HG03442 (cell line): ENCODE measurements around the gene PEX5.

Experiments used
- ATAC-seq: cut with Tn5 transposase; IDR thresholded peaks from one replicate; pipeline ENCODE4 v1.9.1; 2021; ENCODE audit warnings: mild to moderate bottlenecking, moderate library complexity; ENCODE audit not compliant: unreplicated experiment

Gene PEX5

GRCh38 chr12:7189398-7190267 lies at the start of gene PEX5:
TSS of gene PEX5 (plus strand) at chr12:7189686. CDS start at chr12:7190378, 692 bp downstream.
- peak; percentile 94 for ATAC-seq

- no peak for ATAC-seq
These were observed 48.0 kb upstream of the PEX5 start for GRCh38 chr12:7141351-7142005.

DNA sequence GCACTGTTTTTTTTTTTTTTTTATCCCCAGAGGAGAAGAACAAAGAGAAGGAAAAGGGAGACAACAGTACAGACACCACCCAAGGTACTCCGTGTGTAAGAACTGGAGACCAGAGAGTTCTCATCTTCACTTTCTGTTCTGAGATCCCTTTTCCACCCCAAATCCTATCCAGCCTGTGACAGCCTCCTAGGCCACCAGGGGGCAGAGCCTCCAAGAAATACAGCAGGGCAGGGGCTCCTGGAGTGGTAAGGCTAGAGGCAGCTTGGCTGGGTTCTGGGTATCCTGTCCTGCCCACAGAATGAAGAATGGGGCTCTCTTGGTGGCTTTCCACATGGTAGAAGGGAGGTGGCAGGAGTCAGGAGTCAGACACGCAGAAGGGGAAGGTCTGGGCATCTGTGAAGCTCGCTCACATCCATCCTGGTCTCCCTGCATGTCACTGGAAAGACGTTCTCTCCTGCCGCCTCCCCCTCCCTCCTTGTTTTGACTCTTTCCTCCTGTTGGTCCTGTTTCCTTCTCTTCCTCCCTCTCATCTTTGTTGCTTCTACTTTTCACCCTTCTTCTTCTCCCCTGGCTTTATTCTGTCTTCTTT lies 47.3 kb upstream of the PEX5 start:
- no peak for ATAC-seq

- ATAC-seq, result no peak
These were observed 46.5 kb upstream of the PEX5 start for GRCh38 chr12:7142809-7143465.

GRCh38 chr12:7143564-7143963 lies 45.9 kb upstream of the PEX5 start:
- no peak for ATAC-seq

- ATAC-seq, result no peak
These were observed 44.9 kb upstream of the PEX5 start for GRCh38 chr12:7144414-7145120.

- no peak for ATAC-seq
These were observed 43.8 kb upstream of the PEX5 start for GRCh38 chr12:7145671-7146070.

DNA sequence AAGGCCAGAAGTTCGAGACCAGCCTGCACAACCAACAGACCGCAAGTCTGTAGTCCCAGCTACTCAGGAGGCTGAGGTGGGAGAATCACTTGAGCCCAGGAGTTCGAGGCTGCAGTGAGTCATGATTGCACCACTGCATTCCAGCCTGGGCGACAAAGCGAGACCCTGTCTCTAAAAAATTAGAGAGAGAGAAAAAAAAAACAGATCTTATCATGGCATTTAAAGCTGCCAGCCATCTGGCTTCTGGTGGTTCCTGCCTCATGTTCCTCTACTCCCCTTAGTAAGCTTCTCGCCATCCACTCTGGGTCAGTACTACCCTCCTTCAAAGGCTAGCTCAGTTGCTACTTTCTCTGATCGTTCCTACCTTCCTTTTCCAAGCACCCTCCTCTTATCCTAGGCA lies 43.3 kb upstream of the PEX5 start:
- ATAC-seq, result no peak

GRCh38 chr12:7146906-7147305 lies 42.6 kb upstream of the PEX5 start:
- ATAC-seq, result no peak

- ATAC-seq, result no peak
These were observed 39.1 kb upstream of the PEX5 start for GRCh38 chr12:7150356-7150755.

DNA sequence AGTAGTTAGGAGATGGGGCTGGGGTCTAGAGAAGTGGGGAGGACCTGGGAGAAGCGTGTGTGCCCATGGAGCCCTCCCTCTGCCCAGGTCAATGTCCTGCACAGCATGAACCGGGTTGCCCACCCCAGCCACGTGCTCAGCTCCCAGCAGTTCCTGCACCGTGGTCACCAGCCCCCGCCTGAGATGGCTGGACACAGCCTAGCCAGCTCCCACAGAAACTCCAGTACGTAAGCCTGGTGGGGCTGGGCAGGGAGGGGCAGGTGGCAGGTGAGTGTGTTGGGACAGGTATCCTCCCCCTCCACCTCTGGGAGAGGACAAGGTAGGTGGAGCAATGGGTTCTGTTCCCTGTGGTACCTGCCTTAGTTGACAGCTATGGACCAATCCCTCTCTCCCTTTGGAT lies 38.6 kb upstream of the PEX5 start:
- ATAC-seq, result no peak

DNA sequence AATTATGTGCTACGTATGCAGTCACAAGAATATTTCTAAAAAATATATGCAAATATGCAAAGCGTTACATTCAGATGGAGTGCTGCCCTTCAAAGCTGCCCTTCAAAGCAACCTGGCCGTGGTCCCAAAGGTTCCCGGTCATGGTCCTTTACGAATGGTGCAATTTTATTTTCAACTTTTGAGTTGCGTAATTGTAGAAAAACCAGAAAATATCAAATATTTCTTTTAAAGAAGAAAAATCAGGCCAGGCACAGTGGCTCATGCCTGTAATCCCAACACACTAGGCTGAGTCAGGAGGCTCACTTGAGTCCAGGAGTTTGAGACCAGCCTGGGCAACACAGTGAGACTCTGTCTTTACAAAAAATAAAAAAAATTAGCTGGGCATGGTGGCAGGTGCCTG lies 38.0 kb upstream of the PEX5 start:
- no peak for ATAC-seq

DNA sequence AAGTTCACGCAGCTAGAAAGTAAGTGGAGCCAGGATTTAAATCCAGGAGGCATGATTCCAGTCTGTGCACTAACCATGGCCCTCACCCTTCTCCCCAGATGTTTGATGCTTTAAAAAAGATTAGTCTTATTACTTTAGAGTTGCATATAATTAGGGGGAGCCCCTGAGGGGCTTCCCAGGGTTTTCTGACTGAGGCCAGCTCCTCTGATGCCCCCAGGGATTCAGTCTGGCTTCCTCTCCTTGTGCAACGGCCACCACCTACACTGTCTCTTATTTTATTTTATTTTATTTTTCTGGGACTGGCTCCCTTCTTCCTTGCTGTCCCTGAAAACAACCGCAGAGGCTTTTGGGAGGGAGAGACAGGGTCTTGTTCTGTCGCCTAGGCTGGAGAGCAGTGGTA lies 36.7 kb upstream of the PEX5 start:
- no peak for ATAC-seq

- no peak for ATAC-seq
These were observed 35.4 kb upstream of the PEX5 start for GRCh38 chr12:7154042-7154441.

DNA sequence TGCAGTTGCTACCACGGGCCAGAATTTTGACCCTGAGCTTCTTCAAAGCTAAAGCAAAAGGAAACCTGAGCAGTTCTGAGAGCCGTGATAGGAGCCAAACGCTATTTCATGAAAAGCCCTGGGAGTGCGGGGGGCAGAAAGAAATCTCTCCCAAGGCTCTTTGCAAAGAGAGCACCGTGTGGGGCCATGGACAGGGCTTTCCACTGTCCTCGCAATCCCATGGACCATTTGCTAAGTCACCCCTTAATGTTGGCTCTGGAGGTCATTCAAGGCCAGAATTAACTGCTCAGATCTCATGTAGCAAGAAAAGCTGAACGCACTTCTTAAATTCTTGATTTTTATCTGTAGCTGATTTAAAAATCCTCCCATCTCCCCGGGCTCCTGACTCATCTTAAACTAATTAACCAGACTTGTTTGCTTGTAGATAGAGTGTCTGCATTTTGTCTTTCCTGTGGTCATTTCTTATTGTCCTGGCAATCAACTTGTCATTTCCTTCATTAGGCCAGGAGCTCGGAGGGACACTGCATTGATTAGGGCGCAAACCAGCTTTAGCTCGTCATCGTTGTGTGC lies 34.5 kb upstream of the PEX5 start:
- ATAC-seq, result no peak

GRCh38 chr12:7155471-7156034 lies 33.9 kb upstream of the PEX5 start:
- ATAC-seq, result no peak

DNA sequence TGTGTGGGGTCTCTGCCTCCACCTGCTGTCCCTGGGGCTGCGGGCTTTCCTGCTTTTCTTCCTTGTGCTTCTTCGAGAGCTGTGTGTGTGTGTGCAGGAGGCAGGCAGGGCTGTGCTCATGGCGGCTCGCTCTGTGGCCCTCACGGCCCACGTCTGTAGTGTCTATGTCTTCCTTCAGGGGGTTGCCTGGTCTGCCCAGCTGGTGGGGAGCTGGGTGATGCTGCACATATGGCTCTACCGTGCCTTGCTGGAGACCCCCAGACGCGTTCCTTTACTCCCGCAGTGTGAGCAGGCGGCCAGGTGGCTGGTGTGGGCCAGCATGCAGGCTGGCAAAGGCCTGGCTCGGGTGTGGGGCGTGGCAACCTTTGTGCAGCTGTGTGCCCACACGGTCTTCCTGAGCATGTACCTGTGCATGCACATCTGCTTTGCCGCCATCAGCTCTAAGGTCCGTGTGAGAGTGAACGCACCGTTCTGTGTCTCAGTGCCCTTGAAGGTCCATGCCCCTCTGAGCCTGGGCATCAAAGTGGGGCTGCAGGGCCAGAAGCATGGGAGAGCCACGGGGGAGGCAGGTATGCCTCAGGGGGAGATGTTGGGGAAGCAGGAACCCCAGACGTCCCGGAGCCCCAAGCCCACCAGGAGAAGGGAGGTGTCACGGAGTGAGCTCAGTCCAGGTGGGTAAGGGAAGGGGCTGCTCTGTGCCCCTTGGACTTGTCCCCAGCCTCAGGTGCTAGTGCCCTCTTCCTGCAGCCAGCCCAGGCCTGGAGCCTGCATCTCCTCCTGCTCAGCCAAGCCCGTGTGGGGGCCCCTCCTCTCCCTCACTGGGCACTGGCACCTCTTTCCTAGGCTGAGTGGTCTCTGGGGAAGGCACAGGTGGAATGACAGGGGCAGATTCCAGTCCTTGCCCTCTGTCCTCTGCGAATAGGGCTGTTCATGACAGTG lies 33.0 kb upstream of the PEX5 start:
- no peak for ATAC-seq

GRCh38 chr12:7157391-7157790 lies 32.1 kb upstream of the PEX5 start:
- ATAC-seq, result no peak
